Measurements from ENCODE around the gene MMADHC.
A peak's percentile ranks its signal among the peaks of the same experiment; 100 is the strongest.

The MMADHC gene

GRCh38 chr2:149629026-149629425 is 41.5 kb upstream of the MMADHC start:
- H3K27me3 ChIP-seq (ENCODE audit: insufficient read depth, poor library complexity, severe bottlenecking): no peaks in the 10 kb centered on the region
- H3K27ac ChIP-seq (replicated peaks): no peak overlapping the region
- no peak overlapping the region for H3K4me3 ChIP-seq (replicated peaks; ENCODE audit: insufficient read depth, low read length)
- DNase-seq (ENCODE audit: low read depth in 1 of 2, low spot score in 1 of 2): no peak
- no peak for TF ChIP-seq SPI1 (IDR thresholded peaks at IDR 0.05; ENCODE audit: borderline replicate concordance, low read depth)
- no peak for TF ChIP-seq POLR2AphosphoS5 (IDR thresholded peaks at IDR 0.05; ENCODE audit: low read depth)
- TF ChIP-seq GABPA (IDR thresholded peaks at IDR 0.05; ENCODE audit: low read depth): no peak
- no peak for TF ChIP-seq REST (IDR thresholded peaks at IDR 0.05; ENCODE audit: insufficient replicate concordance, low read depth)
- TF ChIP-seq CTCF (IDR thresholded peaks at IDR 0.05; ENCODE audit: insufficient read depth, low read length): no peak

- Histone ChIP-seq H3K27ac (replicated peaks) (no peak overlapping the region), H3K4me3 (replicated peaks; ENCODE audit: insufficient read depth, low read length) (no peak overlapping the region), H3K27me3 (ENCODE audit: insufficient read depth, poor library complexity, severe bottlenecking) (no peaks in the 10 kb centered on the region)
- TF ChIP-seq POLR2AphosphoS5 (IDR thresholded peaks at IDR 0.05; ENCODE audit: low read depth): no peak
- no peak for TF ChIP-seq REST (IDR thresholded peaks at IDR 0.05; ENCODE audit: insufficient replicate concordance, low read depth)
- TF ChIP-seq GABPA (IDR thresholded peaks at IDR 0.05; ENCODE audit: low read depth): no peak
- TF ChIP-seq SPI1 (IDR thresholded peaks at IDR 0.05; ENCODE audit: borderline replicate concordance, low read depth): no peak
- no peak for TF ChIP-seq CTCF (IDR thresholded peaks at IDR 0.05; ENCODE audit: insufficient read depth, low read length)
- DNase-seq (ENCODE audit: low read depth in 1 of 2, low spot score in 1 of 2): no peak
These were observed 39.7 kb upstream of the MMADHC start for GRCh38 chr2:149627111-149627801.

DNA sequence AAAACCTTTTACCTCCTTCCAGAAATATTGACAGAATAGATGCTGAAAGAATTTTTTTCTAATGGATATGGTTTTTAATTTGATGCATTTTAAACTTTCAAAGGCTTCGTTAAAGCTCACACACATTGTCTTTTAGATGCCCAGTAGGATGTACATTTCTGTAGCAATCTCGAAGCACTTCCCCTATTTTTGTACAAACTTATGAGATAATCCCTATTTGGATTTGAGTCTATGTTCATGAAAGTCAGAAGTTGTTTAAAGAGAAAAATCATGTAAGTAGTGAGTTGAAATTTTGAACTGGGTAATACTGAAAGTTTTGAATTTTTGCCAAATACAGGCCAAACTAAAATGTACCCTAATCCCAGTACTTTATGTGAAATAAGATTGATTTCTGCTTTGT is 38.1 kb upstream of the MMADHC start:
- TF ChIP-seq SPI1 (IDR thresholded peaks at IDR 0.05; ENCODE audit: borderline replicate concordance, low read depth) (peak; percentile 68), POLR2AphosphoS5 (IDR thresholded peaks at IDR 0.05; ENCODE audit: low read depth) (no peak)
- Histone ChIP-seq H3K4me3 (replicated peaks; ENCODE audit: insufficient read depth, low read length) (no peak overlapping the region), H3K27me3 (ENCODE audit: insufficient read depth, poor library complexity, severe bottlenecking) (no peaks in the 10 kb centered on the region), H3K27ac (replicated peaks) (no peak overlapping the region)
- DNase-seq (ENCODE audit: low read depth in 1 of 2, low spot score in 1 of 2): no peak

DNA sequence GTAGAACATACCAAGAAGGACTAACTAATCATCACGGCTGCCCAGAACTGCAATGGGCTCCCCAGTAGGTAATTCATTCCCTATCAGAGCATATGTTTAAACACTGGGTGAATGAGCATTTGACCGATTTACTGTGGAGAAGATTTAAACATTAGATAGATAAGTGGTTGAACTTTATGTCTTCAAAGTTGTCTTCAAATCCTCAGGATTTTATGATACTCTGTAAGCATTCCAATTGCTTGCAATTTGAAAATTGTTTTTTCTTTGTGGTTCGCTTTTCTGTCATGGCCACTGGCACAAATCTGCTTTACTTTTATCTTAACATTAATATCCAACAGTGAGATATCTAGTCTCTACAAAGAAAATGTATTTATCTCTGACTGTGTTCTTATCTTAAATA is 37.7 kb upstream of the MMADHC start:
- DNase-seq (ENCODE audit: low read depth in 1 of 2, low spot score in 1 of 2): no peak

More for the DNA sequence above, 37.7 kb upstream of the MMADHC start:
- Histone ChIP-seq H3K27ac (replicated peaks) (no peak overlapping the region), H3K27me3 (ENCODE audit: insufficient read depth, poor library complexity, severe bottlenecking) (no peaks in the 10 kb centered on the region), H3K4me3 (replicated peaks; ENCODE audit: insufficient read depth, low read length) (no peak overlapping the region)
- TF ChIP-seq POLR2AphosphoS5 (IDR thresholded peaks at IDR 0.05; ENCODE audit: low read depth): no peak
- no peak for TF ChIP-seq CTCF (IDR thresholded peaks at IDR 0.05; ENCODE audit: insufficient read depth, low read length)
- no peak for TF ChIP-seq REST (IDR thresholded peaks at IDR 0.05; ENCODE audit: insufficient replicate concordance, low read depth)
- no peak for TF ChIP-seq GABPA (IDR thresholded peaks at IDR 0.05; ENCODE audit: low read depth)
- TF ChIP-seq SPI1 (IDR thresholded peaks at IDR 0.05; ENCODE audit: borderline replicate concordance, low read depth): no peak
